GM18909 (cell line): Measurements from ENCODE around the gene POLE3.
A peak's percentile ranks its signal among the peaks of the same experiment; 100 is the strongest.
"Not testable (repeated sequence)": the region's sequence is repeated elsewhere in the genome, so short reads cannot be mapped to it uniquely, and the experiment has no call there.

Experiments used
- ATAC-seq: cut with Tn5 transposase; IDR thresholded peaks from one replicate; pipeline ENCODE4 v1.9.1; 2021; ENCODE audit warnings: mild to moderate bottlenecking; ENCODE audit not compliant: unreplicated experiment, poor library complexity

POLE3 gene

GRCh38 chr9:113410207-113410864, at the start of gene POLE3, which contains the start of gene C9orf43:
Gene POLE3, minus strand, starts transcription at chr9:113410675. Its CDS starts 382 bp downstream, at chr9:113410293.
Gene C9orf43, plus strand, starts transcription at chr9:113410747. Its CDS starts 2,747 bp downstream, at chr9:113413494.
- ATAC-seq = peak; percentile 93

- no peak for ATAC-seq
Observed at GRCh38 chr9:113456235-113456634, 45.8 kb upstream of the POLE3 start.

- no peak for ATAC-seq
Observed at GRCh38 chr9:113454914-113455761, 44.7 kb upstream of the POLE3 start.

GRCh38 chr9:113452113-113452605, 41.7 kb upstream of the POLE3 start:
- no peak for ATAC-seq

- ATAC-seq = no peak
Observed at GRCh38 chr9:113449376-113449775, 38.9 kb upstream of the POLE3 start.

GRCh38 chr9:113446323-113446740, 35.9 kb upstream of the POLE3 start:
- no peak for ATAC-seq

GRCh38 chr9:113444736-113445135, 34.3 kb upstream of the POLE3 start:
- ATAC-seq = no peak

- ATAC-seq = not testable (repeated sequence)
Observed at GRCh38 chr9:113437716-113438115, 27.2 kb upstream of the POLE3 start.

GRCh38 chr9:113436728-113437515, 26.4 kb upstream of the POLE3 start:
- no peak for ATAC-seq

- ATAC-seq = no peak
Observed at GRCh38 chr9:113431191-113431590, 20.7 kb upstream of the POLE3 start.

GRCh38 chr9:113428062-113428615, 17.7 kb upstream of the POLE3 start:
- ATAC-seq = no peak

GRCh38 chr9:113427629-113428028, 17.2 kb upstream of the POLE3 start:
- ATAC-seq = no peak

GRCh38 chr9:113426701-113427100, 16.2 kb upstream of the POLE3 start:
- no peak for ATAC-seq

GRCh38 chr9:113425072-113425471, 14.6 kb upstream of the POLE3 start:
- ATAC-seq = no peak

GRCh38 chr9:113421726-113422125, 11.3 kb upstream of the POLE3 start:
- ATAC-seq = no peak

GRCh38 chr9:113417370-113417769, 6.9 kb upstream of the POLE3 start:
- no peak for ATAC-seq

- peak; percentile 97 for ATAC-seq
Observed at GRCh38 chr9:113416149-113416721, 5.8 kb upstream of the POLE3 start.

GRCh38 chr9:113409883-113410206, 630 bp downstream of the POLE3 start:
- ATAC-seq = no peak

GRCh38 chr9:113409481-113409880, 994 bp downstream of the POLE3 start:
- ATAC-seq = no peak
